GM18505 (cell line): Measurements from ENCODE around the gene GPS2.

ENCODE experiments used
- ATAC-seq: cut with Tn5 transposase; IDR thresholded peaks from one replicate; pipeline ENCODE4 v1.9.1; 2021; ENCODE audit not compliant: unreplicated experiment
- POLR2A ChIP-seq: IDR thresholded peaks from 4 replicates; pipeline ENCODE4 v1.6.1; 2011; ENCODE audit warnings: borderline replicate concordance; ENCODE audit not compliant: insufficient read depth, insufficient read length; ENCODE audit errors: extremely low read depth

Gene GPS2

DNA sequence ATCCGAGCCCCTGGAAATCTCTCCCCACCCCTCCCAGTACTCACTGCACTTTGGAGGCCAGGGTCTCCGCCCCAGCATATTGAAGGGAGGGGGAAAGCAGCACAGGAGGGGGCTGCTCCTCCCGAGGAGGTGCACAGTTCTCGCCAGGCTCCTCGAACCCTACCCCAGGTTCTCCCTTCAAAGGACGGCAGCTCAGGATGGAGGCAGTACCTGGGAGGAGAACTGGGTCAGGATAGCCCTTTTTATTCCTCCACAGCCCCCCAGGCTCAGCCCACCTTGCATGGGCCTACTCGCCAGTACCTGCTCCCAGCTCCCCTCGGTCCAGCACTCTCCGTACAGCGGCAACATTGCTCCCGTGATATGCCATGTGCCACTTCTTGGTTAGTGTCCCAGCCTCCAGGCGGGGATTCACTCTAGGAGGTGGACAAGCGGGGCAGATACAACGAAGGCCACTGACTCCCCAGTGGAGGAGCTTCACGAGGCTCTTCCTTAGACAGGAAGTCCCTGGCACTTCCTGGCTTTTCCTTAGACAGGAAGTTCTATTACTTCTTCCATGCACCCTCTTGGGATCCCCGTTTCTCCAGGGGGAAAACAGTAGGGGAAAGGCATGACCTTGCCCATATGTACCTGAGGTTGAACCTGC is 2.1 kb upstream of the GPS2 start:
- no peak for TF ChIP-seq POLR2A
- ATAC-seq, result no peak

DNA sequence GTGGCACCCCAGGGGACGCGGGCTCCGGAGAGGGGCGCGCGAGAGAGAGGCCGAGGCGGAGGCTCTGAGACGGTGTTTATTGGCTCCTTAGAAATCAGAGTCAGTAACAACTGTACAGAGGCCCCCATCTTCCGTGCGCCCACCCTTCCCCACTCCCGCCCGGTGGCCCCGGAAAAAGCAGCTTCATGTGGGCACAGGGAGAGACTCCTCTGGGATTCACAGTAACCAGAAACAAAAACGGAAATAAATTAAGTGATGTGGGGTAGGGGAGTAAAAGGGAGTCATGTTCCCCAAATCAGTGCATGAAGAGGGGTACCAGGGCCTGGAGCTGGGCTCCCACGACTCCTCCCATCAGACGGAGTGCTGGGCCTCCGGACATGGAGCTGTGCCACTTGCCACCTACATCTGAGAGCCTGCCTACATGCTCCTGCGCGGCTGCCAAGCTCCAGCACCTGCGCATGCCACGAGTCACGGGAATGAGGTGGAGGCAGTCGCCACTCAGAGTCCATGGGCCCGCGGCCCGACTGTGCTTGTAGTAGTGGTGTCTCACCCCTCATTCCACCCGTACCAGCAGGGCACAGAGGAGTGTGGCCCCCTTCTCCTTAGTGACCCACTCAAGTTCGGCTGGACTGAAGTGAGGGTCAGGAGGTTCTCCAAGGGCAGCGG is 543 bp upstream of the GPS2 start:
- ATAC-seq, result no peak
- TF ChIP-seq POLR2A, result no peak

DNA sequence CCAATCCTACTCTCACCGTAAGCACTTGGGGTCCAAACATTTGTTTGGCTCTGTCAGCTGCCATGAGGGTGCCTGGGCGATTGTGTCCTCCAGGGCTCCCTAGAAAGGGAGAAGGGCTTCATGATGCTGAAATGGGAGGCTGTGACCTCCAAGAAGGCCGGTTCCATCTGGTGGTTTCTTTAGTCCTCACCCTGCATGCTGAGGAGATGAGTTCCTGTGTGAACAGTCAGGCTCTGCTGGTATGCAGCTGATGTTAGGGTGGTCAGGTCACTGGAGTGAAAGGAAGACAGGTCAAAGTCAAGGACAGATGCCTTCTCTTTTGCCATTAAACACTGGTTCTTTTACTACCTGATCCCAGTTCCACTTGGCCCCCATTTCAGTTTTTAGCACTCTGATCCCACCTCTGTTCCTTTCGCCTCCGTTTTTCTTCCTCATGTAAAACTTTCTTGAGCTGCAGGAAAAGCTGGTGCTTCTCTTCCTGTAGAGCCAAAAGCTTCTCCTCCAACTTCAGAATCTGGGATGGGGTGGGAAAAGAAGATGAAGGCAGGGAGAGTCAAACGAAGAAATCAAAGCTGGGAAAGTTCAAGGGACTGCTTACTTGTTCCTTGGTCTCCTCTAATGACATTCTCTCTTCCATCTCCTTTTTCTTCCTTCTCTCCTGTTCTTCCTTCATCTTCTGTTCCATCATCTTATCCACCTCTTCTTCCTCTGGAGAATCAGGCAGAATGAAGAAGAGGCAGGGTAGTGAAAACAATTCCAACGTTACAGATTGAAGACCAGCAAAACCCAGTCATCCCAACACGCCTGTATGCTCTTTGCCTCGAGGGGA is 1.1 kb downstream of the GPS2 start:
- peak; percentile 43 for TF ChIP-seq POLR2A
- ATAC-seq, result no peak

DNA sequence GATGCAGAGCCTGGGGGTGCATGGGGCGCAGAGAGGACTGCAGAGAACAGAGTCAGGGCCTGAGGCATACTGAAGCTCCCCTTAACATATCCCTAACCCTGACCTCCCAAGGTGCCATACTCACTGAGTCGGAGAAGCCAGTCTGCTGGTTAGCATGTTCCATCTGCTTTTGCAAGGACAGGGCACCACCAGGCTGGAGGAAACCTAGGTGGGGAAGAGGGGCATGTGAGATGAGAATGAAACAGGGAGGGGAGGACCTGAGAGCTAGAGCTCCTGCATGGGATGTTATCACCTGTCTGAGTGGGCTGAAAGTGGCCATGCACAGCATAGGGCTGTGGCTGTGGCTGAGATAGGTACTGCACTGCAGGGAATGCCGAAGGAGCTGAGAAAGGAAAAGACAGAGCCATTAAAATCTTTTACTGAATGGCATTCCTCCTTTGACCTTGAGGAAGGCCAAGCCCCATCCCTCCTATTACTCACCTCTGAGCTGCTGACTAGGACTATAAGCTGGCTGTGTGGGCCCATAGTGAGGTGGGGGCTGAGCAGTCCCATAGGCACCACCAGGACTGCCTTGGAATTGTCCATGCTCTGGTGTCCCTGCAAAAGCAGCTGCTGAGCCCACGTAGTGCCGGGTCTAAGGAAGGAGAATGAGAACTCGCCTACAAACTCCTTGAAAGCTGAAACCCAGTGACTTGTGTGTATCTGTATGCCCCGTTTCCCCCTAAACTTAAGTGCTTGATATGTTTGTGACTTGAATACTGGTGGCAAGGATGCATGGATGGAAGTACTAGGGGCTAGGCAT is 1.9 kb downstream of the GPS2 start:
- no peak for ATAC-seq
- TF ChIP-seq POLR2A, result no peak

DNA sequence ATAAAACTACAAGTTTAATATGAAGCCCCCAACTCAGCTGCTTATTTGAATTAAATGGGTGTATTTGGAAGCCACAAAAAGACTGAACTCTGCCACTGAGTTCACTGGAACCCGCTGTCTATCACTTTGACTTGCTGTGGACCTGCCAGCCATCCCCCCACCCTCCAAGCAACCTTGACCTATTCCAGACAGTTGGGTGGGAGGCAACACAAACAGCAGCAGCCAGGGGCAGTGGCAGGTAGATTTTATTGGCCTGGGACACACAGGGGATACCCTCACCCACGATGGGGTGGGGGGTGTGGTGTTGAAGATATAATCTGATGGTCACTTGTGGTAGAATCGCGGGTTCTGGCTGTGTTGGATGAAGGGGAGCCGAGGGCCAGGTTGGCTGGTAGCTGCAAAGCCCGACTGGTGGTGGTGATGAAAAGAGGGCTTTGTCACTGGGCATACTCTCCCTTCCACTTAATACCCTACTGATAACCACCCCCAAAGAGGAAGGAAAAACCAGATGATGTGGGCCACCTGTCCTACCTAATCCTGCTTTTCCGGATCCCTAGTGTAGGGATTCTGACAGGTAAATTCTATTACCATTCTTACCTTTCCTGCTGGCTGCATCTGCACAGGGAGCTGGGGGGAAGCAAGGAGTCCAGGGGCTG is 2.6 kb downstream of the GPS2 start:
- no peak for ATAC-seq
- peak; percentile 38 for TF ChIP-seq POLR2A

DNA sequence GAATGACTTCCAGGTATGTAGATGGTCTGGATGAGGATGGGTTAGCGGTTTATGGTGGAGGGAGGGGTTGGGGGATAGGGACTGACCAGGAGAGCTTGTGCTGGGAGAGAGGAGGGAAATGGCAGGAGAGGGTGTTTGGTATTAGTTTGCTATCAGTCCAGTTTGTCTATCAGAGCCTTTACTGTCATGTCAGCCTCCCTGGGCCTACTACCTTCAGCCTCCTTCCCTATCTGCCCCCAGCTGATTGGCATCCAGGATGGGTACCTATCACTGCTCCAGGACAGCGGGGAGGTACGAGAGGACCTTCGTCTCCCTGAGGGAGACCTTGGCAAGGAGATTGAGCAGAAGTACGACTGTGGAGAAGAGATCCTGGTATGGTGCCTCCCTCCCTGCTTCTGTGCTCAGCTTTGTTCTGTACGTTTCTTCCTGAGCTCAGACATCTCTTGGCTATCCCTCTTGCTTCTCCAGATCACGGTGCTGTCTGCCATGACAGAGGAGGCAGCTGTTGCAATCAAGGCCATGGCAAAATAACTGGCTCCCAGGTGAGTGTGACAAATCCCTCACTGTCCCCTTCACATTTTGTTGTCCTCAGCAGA is 4.0 kb downstream of the GPS2 start:
- peak; percentile 29 for TF ChIP-seq POLR2A
- ATAC-seq, result no peak

DNA sequence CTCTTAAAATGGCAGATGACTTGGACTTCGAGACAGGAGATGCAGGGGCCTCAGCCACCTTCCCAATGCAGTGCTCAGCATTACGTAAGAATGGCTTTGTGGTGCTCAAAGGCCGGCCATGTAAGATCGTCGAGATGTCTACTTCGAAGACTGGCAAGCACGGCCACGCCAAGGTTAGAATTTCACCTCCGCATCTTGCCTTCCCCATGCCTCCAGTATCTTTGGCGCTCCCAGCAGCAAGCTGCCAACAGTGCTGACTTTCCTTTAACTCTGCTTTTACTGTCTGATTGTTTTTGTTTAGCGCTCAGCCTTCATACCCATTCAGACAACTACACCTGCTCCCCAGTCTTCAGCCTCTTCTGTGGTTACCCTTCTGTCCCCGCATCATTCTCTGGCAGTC is 5.5 kb downstream of the GPS2 start:
- TF ChIP-seq POLR2A, result no peak
- ATAC-seq, result no peak

DNA sequence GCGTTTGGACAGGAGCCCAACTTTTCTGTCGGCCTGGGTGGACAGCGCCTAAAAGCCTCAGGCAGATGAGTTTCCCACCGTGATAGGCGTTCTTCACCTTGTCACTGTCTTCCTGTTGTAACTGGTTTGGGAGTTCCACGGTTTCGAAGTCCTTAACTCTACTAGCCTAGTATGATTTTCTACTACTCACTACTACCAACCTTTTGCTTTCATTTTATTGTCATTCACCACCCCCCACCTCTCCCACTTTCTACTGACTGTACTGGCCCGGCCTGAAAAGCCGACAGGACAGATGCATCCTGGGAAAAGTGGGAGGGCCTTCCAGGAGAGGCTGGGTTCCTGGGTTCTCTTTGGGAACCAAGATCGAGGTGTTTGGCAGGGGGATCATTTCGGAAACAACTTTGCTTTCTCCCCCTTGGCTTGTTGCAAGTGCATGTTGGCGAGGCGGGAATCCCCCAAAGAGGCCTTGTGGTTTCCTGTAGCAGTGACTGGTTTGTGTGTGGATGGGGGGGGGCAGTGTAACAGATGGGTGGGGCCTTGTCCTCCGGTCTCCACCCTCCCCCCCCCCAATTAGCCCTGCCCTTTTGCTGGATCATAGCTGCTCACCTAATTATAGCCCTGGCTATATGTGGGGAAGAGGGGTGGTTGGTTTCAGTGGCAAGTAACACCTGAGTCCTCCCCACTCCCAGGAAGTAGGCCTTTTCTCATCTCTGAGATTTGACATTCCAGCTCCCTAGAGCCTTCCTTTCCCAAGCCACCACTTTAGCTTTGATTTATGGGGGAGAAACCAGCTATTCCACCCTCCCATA is 6.3 kb downstream of the GPS2 start:
- peak; percentile 57 for TF ChIP-seq POLR2A
- peak; percentile 17 for ATAC-seq

DNA sequence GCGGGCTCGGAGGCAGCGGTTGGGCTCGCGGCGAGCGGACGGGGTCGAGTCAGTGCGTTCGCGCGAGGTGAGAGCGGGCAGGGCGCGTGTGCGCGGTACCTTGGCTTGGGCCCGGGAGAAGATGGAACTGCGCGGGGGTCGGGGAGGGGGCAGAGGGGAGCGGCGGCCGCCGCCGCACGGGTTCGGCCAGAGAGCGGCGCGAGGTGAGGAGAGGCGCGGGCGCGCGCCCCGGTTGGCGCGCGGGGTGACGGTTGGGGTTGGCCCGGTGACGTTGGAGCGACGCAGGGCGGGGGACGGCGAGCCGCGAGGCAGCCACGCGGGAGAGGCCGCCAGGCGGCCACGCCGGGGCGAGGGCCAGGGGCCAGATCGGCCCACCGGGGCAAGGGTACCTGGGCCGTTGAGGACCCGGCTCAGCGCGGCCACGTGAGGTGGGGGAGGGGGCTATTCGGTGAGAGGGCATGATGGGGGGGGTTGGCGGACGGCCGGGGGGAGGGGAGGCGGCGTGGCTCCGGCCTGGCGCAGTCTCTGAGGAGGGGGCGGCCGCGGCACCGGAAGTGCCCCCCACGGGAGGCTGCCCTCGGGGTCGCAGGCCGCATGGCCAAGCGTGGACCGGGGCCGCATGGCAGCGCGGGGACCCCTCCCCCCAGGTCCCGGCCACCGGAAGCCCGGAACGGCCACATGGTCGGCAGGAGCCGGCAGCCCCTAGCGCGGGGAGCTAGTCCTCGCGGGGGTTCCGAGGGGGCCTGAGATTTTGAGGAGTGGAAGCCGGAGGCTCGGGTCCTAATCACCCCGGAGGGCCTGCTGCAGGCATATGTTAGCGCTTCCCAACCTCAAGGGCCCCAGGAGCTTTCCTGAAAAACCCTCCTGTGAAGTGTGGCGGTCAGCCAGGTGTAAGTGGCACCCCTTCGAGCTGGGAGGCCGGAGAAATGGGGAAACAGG is 7.2 kb downstream of the GPS2 start:
- ATAC-seq, result peak; percentile 9
- no peak for TF ChIP-seq POLR2A

DNA sequence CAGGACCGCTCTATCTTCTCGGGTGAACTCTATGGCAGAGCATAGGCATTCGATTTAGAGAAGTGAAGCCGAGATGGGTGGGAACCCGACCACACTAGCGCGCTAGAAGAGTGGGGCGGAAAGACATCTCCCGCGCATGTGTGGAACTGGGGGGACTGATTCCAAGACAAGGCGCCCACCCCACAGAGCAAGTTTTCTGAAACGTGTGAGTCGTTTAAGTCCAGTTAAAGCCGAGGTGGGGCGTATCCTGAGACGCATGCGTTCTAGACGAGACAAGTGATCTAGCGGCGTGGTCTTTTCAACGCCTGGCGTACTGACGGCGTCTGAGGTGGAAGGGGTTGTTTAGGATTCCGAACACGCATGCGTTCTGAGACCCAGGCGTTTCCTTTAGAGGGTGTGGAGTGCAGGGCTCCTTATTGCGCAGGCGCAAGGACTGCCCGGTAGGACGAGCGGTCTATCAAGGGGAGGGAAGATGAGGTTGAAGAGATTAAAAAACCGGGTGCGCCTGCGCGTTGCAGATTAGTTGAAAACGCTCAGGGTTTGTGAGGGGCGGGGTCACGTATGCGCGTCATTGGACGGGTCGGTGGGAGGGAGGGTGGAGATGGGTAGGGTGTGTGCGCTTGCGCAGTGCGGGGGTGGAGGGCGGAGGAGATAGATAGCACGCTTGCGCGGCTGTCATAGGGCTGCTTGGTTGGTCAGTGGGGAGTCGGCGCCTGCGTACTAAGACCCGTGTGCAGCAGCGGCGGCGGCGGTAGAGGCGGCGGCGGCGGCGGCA is 8.1 kb downstream of the GPS2 start, which contains the start of gene EIF5A:
EIF5A (plus strand) TSS at position 718 of the 775 bp plus-strand sequence. CDS start 2,008 bp downstream, outside the sequence.
- peak; percentile 67 for ATAC-seq
- peak; percentile 86 for TF ChIP-seq POLR2A
